Right cardiac atrium (tissue), 5 donors: ENCODE data around the gene HELLS. TPM values are rescaled to one million over a fixed set of nuclear protein-coding genes. Genes with fewer than 3 reads are reported as not detected.
"Not testable (repeated sequence)": the region's sequence is repeated elsewhere in the genome, so short reads cannot be mapped to it uniquely, and the experiment has no call there.

Source experiments
- ATAC-seq, 2 donors: fragments of 200-7000 bp; cut with Tn5 transposase; one replicate each; pipeline versions ENCODE4 v1.8.0 to v1.9.1; 2020; ENCODE audit warnings: moderate library complexity in 2 of 2, mild to moderate bottlenecking in 1 of 2
- DNase-seq, 3 donors: peaks; one replicate each; pipeline ENCODE4 v3.0.0-alpha.2; 2020
- H3K27ac ChIP-seq: one replicate; pipeline ENCODE4 v1.5.1; 2013; ENCODE audit warnings: mild to moderate bottlenecking, low read length, control low read depth, moderate library complexity
- H3K27me3 ChIP-seq: one replicate; pipeline ENCODE4 v1.6.1; 2013; ENCODE audit not compliant: control insufficient read depth, insufficient read depth
- H3K4me1 ChIP-seq: one replicate; pipeline ENCODE4 v1.6.1; 2013; ENCODE audit warnings: low read length; ENCODE audit not compliant: control insufficient read depth, insufficient read depth
- H3K4me3 ChIP-seq: one replicate; pipeline ENCODE4 v1.5.1; 2013; ENCODE audit warnings: low read length, control low read depth
- H3K9me3 ChIP-seq: one replicate; pipeline ENCODE4 v1.6.1; 2013; ENCODE audit warnings: low read length; ENCODE audit not compliant: control insufficient read depth
- WGBS: extraction: QIAGEN DNeasy Blood & Tissue Kit; methylation state at CpG from one replicate; pipeline ENCODE4 v1.1.7; 2013; 5-methylcytosine and 5-hydroxymethylcytosine counted together
- intact Hi-C, 4 donors: fragments of 100-400 bp; cut with DNase I; formaldehyde crosslinking; loops; one replicate each; pipeline versions ENCODE4 v1.11.0 to v1.14.0; 2022 to 2023
- long read RNA-seq, 4 donors: library from polyadenylated mRNA; unstranded; transcript quantifications; one replicate each; pipeline ENCODE4 v2.0.0, GENCODE V29; 2020 to 2021
- polyA plus RNA-seq: library from polyadenylated mRNA; stranded (reverse); fragments of 200-250 nt; gene quantifications from one replicate; pipeline ENCODE4 v1.2.3, GENCODE V29; 2013
- total RNA-seq, 4 donors: library from RNA; stranded (reverse); fragmentation: NEBNext Ultra II Directional; extraction: Animal tissue kit (Norgen Biotek cat#: 25700); gene quantifications; one replicate each; pipeline ENCODE4 v1.2.1, GENCODE V29; 2021
- donor health status: healthy with polysubstance abuse.
- donor health status: DM: no; HTN: yes; CAD: no.
- donor health status: DM: no; HTN: no; CAD: no.
- donor health status: DM: no; HTN: yes; CAD: no; lungs with severe emphysema.
- donor health status: DM: yes; HTN: yes; CAD: no.

HELLS gene
- total RNA-seq (1 to 10 TPM; 1.3 to 2.7 (median 2.2) TPM), polyA plus RNA-seq (0.66 TPM)
- long read RNA-seq, donor 1, partial matches to known transcripts = 0 of 1 reads
- long read RNA-seq, donor 1, other reads (novel, unspliced or antisense) = 1 of 1 reads
- long read RNA-seq, donor 2, partial matches to known transcripts = 0 of 1 reads
- long read RNA-seq, donor 2, other reads (novel, unspliced or antisense) = 1 of 1 reads
- long read RNA-seq, donor 3 = 0 reads
- long read RNA-seq, donor 4 = 0 reads

GRCh38 chr10:94545391-94546048, at the start of gene HELLS:
Gene HELLS (plus strand): TSS chr10:94545788. CDS start chr10:94545922, 134 bp downstream.
- peak; percentile 76 to 88 (median 88) for DNase-seq
- H3K4me3 ChIP-seq = peak within 1 kb of the TSS; percentile 78
- H3K27me3 ChIP-seq = no peaks in the 10 kb centered on the region
- no peaks in the 10 kb centered on the region for H3K9me3 ChIP-seq
- H3K27ac ChIP-seq = peak within 1 kb of the TSS; percentile 29
- intact Hi-C loops = no loop called here
- H3K4me1 ChIP-seq = no peaks in the 10 kb centered on the region
- WGBS = under 1% methylated on average over 48 of the region's 48 CpGs
- peak; percentile 88 for ATAC-seq

- H3K27me3 ChIP-seq = no peaks in the 10 kb centered on the region
- no peak for DNase-seq
- H3K4me3 ChIP-seq = no peak overlapping the region
- no peaks in the 10 kb centered on the region for H3K9me3 ChIP-seq
- H3K27ac ChIP-seq = no peak overlapping the region
- no peaks in the 10 kb centered on the region for H3K4me1 ChIP-seq
- ATAC-seq = no peak
- 88% methylated on average over 4 of the region's 4 CpGs for WGBS
- intact Hi-C loops = no loop called here
These were observed 49.6 kb upstream of the HELLS start for GRCh38 chr10:94496010-94496409.

GRCh38 chr10:94496646-94497045, 48.9 kb upstream of the HELLS start:
- Histone ChIP-seq H3K27ac (no peak overlapping the region), H3K4me3 (no peak overlapping the region), H3K4me1 (no peaks in the 10 kb centered on the region), H3K27me3 (no peaks in the 10 kb centered on the region), H3K9me3 (no peaks in the 10 kb centered on the region)
- ATAC-seq (no peak), DNase-seq (no peak)
- intact Hi-C loops = no loop called here
- 61% methylated on average over 3 of the region's 3 CpGs for WGBS

GRCh38 chr10:94500063-94500462, 45.5 kb upstream of the HELLS start:
- Histone ChIP-seq H3K27me3 (no peaks in the 10 kb centered on the region), H3K9me3 (no peaks in the 10 kb centered on the region), H3K4me3 (no peak overlapping the region), H3K27ac (no peak overlapping the region), H3K4me1 (no peaks in the 10 kb centered on the region)
- 70% methylated on average over 5 of the region's 5 CpGs for WGBS
- intact Hi-C loops = no loop called here
- ATAC-seq = no peak
- DNase-seq = no peak

- DNase-seq = no peak
- WGBS = 91% methylated on average over 5 of the region's 5 CpGs
These were observed 24.0 kb upstream of the HELLS start for GRCh38 chr10:94521276-94522250.

GRCh38 chr10:94524146-94524545, 21.4 kb upstream of the HELLS start:
- intact Hi-C loops = no loop called here
- no peak for ATAC-seq

More at GRCh38 chr10:94521276-94522250, 24.0 kb upstream of the HELLS start:
- no peaks in the 10 kb centered on the region for H3K4me1 ChIP-seq
- ATAC-seq = no peak
- H3K27ac ChIP-seq = no peak overlapping the region
- no peaks in the 10 kb centered on the region for H3K27me3 ChIP-seq
- H3K4me3 ChIP-seq = no peak overlapping the region
- no peaks in the 10 kb centered on the region for H3K9me3 ChIP-seq
- intact Hi-C loops = no loop called here

GRCh38 chr10:94524711-94525110, 20.9 kb upstream of the HELLS start:
- intact Hi-C loops = no loop called here
- Histone ChIP-seq H3K27ac (no peak overlapping the region), H3K9me3 (no peaks in the 10 kb centered on the region), H3K4me3 (no peak overlapping the region), H3K27me3 (no peaks in the 10 kb centered on the region), H3K4me1 (no peaks in the 10 kb centered on the region)
- 98% methylated on average over 5 of the region's 5 CpGs for WGBS
- ATAC-seq (no peak), DNase-seq (no peak)

More at GRCh38 chr10:94524146-94524545, 21.4 kb upstream of the HELLS start:
- H3K4me3 ChIP-seq = no peak overlapping the region
- no peaks in the 10 kb centered on the region for H3K4me1 ChIP-seq
- no peaks in the 10 kb centered on the region for H3K9me3 ChIP-seq
- DNase-seq = no peak
- no peaks in the 10 kb centered on the region for H3K27me3 ChIP-seq
- H3K27ac ChIP-seq = no peak overlapping the region
- WGBS = 91% methylated on average over 7 of the region's 7 CpGs

GRCh38 chr10:94531550-94531949, 14.0 kb upstream of the HELLS start:
- H3K27ac ChIP-seq, DNase-seq, H3K27me3 ChIP-seq, ATAC-seq, intact Hi-C loops, H3K4me1 ChIP-seq, H3K4me3 ChIP-seq, H3K9me3 ChIP-seq: not testable (repeated sequence)

- intact Hi-C loops = no loop called here
- ATAC-seq = no peak
- H3K9me3 ChIP-seq = no peaks in the 10 kb centered on the region
These were observed 12.6 kb upstream of the HELLS start for GRCh38 chr10:94533027-94533426.

GRCh38 chr10:94542282-94542681, 3.3 kb upstream of the HELLS start:
- H3K4me3 ChIP-seq = not testable (repeated sequence)

More at GRCh38 chr10:94533027-94533426, 12.6 kb upstream of the HELLS start:
- Histone ChIP-seq H3K27ac (no peak overlapping the region), H3K4me1 (no peaks in the 10 kb centered on the region), H3K4me3 (no peak overlapping the region), H3K27me3 (no peaks in the 10 kb centered on the region)
- WGBS = 93% methylated on average over 1 of the region's 1 CpG
- DNase-seq = no peak

More at GRCh38 chr10:94542282-94542681, 3.3 kb upstream of the HELLS start:
- H3K27me3 ChIP-seq, H3K4me1 ChIP-seq, intact Hi-C loops, H3K27ac ChIP-seq, H3K9me3 ChIP-seq, ATAC-seq, DNase-seq: not testable (repeated sequence)
- WGBS = 75% methylated on average over 2 of the region's 2 CpGs
